HK-2 (cell line): ENCODE results near the gene MEI4.
"Not testable (repeated sequence)": the region's sequence is repeated elsewhere in the genome, so short reads cannot be mapped to it uniquely, and the experiment has no call there.

Experiments used
- DNase-seq: peaks from one replicate; pipeline ENCODE4 v3.0.0-alpha.2; 2018; ENCODE audit not compliant: unreplicated experiment

MEI4 gene

GRCh38 chr6:77814119-77814518, 161.3 kb downstream of the MEI4 start:
- DNase-seq = no peak

DNA sequence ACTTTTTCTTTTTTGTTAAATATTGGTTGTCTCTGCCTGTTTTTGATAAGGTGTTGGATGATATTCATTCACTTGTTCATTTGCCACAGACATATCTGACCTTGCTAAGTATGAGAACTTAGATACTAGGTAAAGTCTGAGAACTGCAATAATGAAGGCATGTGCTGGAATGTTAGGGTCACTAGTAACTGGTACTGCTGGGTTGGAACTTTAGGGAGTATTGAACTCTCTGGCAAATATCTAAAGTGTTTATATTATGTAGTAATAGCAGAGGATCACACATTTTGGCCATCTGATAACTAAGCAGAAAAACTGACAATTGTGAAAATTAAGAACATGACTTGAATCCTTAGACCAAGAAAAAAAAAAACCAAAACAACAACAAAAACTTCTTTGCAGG, 162.7 kb downstream of the MEI4 start:
- no peak for DNase-seq

GRCh38 chr6:77816766-77817270, 164.0 kb downstream of the MEI4 start:
- DNase-seq = no peak

DNA sequence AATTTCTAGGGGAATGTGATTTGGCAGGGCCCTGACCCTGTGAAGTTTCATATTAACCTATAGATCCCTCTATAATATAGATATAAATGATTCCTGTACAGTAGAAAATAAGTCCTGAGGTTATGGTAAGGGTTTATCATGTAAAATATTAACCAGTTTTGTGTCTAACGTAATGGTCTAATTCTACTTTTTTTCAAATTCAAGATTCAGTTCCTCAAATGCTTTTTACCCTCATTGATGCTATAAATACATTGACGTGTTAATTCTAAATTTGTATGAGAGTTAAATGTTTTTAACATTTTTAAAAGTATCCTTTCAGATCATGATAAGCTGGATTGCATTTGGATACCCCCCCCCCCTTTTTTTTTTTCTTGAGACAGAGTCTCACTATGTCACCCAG, 169.4 kb downstream of the MEI4 start:
- DNase-seq = no peak

GRCh38 chr6:77825204-77825603, 172.4 kb downstream of the MEI4 start:
- no peak for DNase-seq

- no peak for DNase-seq
These were observed 176.9 kb downstream of the MEI4 start for GRCh38 chr6:77829736-77830135.

DNA sequence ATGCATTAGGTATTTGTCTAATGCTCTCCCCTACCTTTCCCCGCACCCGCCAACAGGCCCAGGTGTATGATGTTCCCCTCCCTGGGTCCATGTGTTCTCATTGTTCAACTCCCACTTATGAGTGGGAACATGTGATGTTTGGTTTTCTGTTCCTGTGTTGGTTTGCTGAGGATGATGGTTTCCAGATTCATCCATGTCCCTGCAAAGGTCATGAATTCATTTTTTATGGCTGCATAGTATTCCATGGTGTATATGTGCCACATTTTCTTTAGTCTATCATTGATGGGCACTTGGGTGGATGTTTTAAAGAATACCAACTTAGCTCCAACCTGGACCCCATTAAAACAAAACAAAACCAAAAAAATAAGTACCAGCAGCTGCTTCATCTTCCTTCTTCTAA, 180.9 kb downstream of the MEI4 start:
- not testable (repeated sequence) for DNase-seq

- no peak for DNase-seq
These were observed 181.8 kb downstream of the MEI4 start for GRCh38 chr6:77834591-77834996.

DNA sequence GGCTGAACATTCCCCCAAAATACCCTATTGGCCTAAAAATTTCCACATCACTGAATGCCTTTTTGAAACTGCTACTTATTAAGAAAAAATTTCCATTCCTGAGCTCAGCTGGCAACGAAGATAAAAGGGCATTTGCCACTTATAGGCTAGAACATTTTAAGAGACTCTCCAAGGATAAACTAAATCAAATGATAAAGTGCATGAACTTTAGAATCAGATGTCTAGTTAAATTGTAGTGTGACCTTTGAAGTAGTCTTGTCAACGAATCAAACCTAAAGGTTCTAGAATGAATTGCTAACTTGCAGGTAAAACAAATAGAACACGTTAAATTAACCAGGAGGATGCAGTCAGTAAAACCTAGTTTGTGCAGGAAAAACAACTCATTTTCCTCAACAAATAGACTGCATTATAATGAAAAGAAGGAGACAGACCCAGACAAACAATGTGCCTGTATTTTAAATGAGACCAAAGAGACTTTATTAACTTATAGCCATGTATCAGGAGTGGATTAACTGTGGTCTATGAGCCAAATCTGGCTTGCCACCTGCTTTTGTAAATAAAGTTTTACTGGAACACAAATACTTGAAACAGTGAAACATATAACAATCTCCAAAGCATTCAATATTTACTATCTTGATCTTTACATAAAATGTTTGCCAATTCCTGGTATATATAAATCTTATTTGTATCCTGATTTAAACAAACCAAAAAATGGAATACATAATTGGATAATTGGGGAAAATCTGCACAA, 184.4 kb downstream of the MEI4 start:
- DNase-seq = no peak

DNA sequence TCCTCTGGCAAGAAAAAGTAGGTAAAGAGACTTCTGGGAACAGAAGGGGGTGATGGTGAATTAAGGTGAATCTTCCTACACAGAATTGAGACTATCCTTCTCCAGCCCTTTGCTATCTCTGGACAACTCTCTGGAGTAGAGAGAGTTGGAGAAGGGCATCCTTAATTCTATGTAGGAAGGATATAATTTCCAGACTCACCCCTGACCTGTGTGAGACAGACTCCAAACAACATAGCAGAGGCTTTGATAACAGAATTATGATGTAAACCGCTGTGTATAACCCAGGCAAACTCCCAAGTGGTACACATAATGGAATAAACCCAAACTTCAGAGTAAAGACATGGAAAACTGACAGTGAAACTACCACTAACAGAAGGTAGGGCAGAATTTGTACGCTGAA, 186.5 kb downstream of the MEI4 start:
- DNase-seq = no peak

DNA sequence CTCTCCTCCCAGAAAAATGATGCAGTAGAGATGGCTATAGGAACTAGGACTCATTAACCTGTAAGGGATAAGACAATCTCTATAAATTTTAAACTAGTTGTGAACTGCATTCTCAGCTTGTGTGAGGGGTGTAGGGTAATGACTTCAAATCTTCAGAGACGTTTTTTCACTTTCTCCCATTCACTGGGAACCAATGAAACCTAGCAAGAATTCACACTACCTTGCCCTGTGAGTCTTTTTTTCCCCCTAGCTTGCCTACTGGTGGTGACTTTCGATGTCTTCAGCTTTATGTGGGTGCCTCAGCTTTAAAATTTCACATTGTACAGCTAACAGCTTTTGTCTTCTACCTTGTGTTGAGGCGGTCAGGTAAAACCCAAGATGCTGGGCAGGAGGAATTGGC, 192.0 kb downstream of the MEI4 start:
- no peak for DNase-seq

- no peak for DNase-seq
These were observed 200.6 kb downstream of the MEI4 start for GRCh38 chr6:77853401-77853800.

DNA sequence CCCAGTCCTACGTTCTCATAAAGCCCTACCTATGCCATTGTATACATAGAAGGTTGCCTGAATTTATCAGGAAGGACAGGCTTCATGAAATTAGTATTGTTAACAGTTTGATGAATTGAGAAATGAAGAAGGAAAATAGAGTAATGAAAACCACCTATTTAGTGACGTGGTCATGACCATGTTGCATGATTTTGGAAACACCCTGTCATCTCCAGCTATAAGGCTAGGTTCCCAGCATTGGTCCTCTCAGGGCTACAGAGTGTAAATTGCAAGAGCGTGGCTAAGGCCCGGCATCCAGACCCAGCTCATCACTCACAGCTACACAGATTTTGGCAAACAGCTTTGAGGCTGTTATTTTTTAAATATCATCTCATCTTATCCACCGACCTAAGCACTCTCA, 203.6 kb downstream of the MEI4 start:
- DNase-seq = no peak

DNA sequence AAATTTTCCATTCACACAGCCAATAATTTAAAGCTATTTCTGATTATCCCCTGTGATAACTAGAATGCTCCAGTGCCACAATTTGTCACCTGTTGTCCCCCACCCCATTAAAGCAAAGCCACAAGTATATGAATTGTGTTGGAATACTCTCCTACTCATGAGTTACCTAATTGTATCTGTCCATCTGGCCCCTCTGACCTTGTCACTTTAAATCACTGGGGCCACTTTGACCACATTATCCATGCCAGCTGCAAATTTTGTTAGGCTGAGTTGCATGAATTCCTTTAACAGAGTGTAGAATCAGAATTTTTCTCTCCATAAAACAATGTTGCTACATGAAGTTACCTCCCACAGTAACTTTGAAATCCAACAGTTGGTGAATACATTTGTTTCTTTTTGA, 204.6 kb downstream of the MEI4 start:
- DNase-seq = no peak

- no peak for DNase-seq
These were observed 223.5 kb downstream of the MEI4 start for GRCh38 chr6:77876300-77876699.

DNA sequence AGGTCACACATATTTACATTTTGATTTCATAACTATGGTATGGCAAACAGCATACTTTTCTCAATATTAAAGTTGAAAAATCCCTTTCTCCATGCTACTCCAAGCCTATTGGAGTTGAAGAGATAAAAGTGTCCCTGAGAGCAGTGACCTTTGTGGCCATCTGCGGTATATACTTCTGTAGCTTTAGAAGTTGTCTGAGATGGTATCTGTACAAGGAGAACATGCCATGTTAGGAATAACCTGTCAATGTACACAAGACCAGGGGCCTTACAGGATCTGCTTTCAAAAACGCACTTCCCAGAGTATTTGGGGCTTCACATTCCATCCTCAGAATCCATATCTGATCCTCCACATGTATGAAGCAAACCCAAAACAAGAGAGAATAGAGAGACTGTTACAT, 226.7 kb downstream of the MEI4 start:
- no peak for DNase-seq

DNA sequence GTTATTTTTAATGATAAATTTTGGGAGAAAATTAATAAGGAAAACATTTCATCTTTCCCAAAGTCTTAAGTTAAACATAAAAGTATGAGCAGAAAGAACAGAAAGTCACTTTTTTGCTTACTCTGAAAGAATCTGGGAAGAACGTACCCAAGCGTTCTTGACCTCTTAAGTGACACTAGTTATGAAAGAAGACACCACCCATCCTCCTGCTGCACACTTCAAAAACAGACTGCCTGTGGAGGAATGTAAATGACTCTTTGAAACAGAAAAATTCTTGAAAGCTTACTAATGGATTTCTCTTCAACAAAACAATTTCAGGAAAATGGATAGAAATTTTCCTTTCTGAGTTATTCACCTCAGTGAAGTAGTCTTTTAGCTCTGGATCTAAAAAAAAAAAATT, 227.7 kb downstream of the MEI4 start:
- DNase-seq = no peak

DNA sequence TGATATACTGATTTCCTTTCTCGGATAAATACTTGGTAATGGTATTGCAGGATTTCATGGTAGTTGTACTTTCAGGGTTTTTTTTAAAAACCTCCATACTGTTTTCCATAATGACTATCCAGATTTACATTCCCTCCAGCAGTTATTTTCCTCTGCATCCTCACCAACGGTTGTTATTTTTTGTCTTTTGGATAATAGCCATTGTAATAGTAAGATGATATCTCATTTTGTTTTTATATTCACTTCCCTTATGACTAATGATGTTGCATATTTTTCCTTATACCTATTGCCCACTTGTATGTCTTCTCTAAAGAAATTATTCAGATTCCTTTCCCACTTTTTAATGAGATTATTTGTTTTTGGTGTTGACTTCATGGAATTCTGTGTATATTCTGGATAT, 231.0 kb downstream of the MEI4 start:
- DNase-seq = no peak

DNA sequence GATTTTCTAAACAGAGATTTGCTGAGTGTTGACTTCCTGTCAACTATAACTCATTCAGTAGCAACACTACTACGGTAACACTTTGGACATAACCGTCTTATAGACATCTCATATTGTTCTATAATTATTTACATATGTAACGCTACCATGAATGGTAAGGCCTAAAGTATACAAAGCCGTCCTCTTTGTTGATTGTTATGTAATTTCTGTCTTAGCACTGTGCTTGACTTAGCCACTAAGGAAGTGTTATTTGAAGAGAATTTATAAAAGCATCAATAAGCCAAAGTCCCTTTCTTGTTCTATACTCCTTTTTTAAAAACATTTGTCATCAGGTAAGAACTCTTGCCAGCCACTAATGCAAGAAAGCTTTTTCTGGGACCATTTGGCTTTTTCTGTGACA, 240.6 kb downstream of the MEI4 start:
- DNase-seq = no peak

- DNase-seq = no peak
These were observed 253.2 kb downstream of the MEI4 start for GRCh38 chr6:77906070-77906469.

- no peak for DNase-seq
These were observed 258.0 kb downstream of the MEI4 start for GRCh38 chr6:77910826-77911225.

DNA sequence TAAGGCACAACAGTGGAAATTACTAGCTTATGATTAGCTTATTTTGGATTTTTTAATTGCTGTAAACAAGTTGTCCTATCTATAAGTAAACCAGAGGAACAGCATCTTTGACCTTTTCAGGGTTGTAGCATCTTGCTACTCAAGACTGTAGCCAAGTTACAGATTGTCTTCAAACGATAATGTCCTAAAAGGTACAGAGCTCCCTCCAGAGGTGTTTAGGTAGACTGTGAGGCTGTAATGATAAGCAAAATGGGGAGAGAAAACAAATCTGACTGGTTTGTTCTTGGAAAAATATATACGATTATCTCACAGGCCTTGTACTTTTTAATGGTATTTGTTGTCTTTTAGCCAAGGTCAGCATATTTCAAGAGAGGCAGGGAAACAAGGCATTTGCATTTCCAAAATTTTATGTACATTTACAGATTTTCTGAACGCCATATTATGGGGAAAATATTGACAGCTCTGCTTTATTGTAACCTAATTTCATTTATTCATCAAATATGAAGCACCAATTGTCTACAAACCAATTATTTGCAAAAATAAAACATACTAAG, 273.4 kb downstream of the MEI4 start:
- DNase-seq = no peak

GRCh38 chr6:77930382-77930781, 277.5 kb downstream of the MEI4 start:
- DNase-seq = no peak

DNA sequence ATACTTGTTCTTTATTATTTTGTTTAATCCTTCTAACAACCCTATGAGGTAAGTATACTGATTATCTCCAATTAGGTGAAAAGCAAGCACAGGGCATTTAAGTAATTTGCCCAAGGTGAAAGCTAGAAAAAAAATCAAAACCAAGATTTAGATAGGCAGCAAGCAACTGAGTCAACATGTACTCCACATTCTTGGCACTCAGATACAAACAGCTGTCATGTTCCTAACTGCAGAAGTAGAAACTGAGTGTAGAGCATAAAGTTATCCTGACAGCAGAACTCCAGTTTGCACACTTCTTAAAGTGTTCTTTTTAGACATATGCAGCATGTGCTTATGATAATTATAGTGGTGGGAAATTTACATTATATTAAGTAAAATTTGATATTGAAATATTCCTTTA, 278.1 kb downstream of the MEI4 start:
- no peak for DNase-seq
